Measurements from ENCODE around the gene AP2B1. TPM values are rescaled to one million over a fixed set of nuclear protein-coding genes. Genes with fewer than 3 reads are reported as not detected.

The AP2B1 gene
- total and polyA plus RNA-seq, 4 donors, result 8.7 to 55.6 (median 22.3) TPM

GRCh38 chr17:35734396-35734795 lies 147.3 kb downstream of the AP2B1 start:
- no peaks in the 10 kb centered on the region for H3K27me3 ChIP-seq (ENCODE audit: control insufficient read depth in 4 of 4, insufficient read depth in 4 of 4, low read length in 3 of 4)
- no peak for DNase-seq (ENCODE audit: low spot score)
- H3K9me3 ChIP-seq (ENCODE audit: control insufficient read depth in 4 of 4, low read length in 3 of 4), result no peaks in the 10 kb centered on the region
- H3K36me3 ChIP-seq (ENCODE audit: control insufficient read depth in 4 of 4, insufficient read depth in 3 of 4, low read depth in 1 of 4, low read length in 3 of 4), result no peaks in the 10 kb centered on the region
- 91% methylated on average over 7 of the region's 7 CpGs for WGBS
- no peak overlapping the region for H3K27ac ChIP-seq (ENCODE audit: low read depth in 1 of 2, low read length in 2 of 2)
- no peak overlapping the region for H3K4me3 ChIP-seq (ENCODE audit: low read depth in 1 of 3, low read length in 3 of 3)
- H3K4me1 ChIP-seq (ENCODE audit: control insufficient read depth in 4 of 4, insufficient read depth in 4 of 4, low read length in 3 of 4), result peaks cover 0 to 9% (median 5%) of the 10 kb centered on the region in 4 donors
- TF ChIP-seq EGR1 (IDR thresholded peaks at IDR 0.05; ENCODE audit: low read depth in 2 of 2) (no peak), CTCF (IDR thresholded peaks at IDR 0.05; ENCODE audit: low read depth, low read length, missing input control) (no peak), HNF4A (conservative IDR thresholded peaks at IDR 0.05) (no peak), YY1 (IDR thresholded peaks at IDR 0.05) (no peak), ATF3 (IDR thresholded peaks at IDR 0.05) (no peak), TAF1 (conservative IDR thresholded peaks at IDR 0.05) (no peak), SP1 (IDR thresholded peaks at IDR 0.05) (no peak), RAD21 (IDR thresholded peaks at IDR 0.05) (no peak), FOXA2 (IDR thresholded peaks at IDR 0.05) (no peak), FOXA1 (IDR thresholded peaks at IDR 0.05) (no peak), GABPA (IDR thresholded peaks at IDR 0.05 in 1 of 2, conservative IDR thresholded peaks at IDR 0.05 in 1 of 2) (no peak), HNF4G (IDR thresholded peaks at IDR 0.05) (no peak), JUND (IDR thresholded peaks at IDR 0.05) (no peak), MAX (IDR thresholded peaks at IDR 0.05) (no peak), RXRA (IDR thresholded peaks at IDR 0.05) (no peak), NR2F2 (IDR thresholded peaks at IDR 0.05) (no peak), ZBTB33 (IDR thresholded peaks at IDR 0.05) (no peak), REST (IDR thresholded peaks at IDR 0.05) (no peak)
- no peak overlapping the region for H3K9ac ChIP-seq (ENCODE audit: low read depth in 1 of 2, low read length in 2 of 2)

Data from liver (tissue), 9 donors.